ENCODE results near the gene CFAP299.

GRCh38 chr4:80452055-80452454 lies 116.5 kb downstream of the CFAP299 start:
- TF ChIP-seq EZH2phosphoT487 (conservative IDR thresholded peaks at IDR 0.05; ENCODE audit: low read length) (no peak), CTCF (IDR thresholded peaks at IDR 0.05; ENCODE audit: insufficient read depth, low read length, poor library complexity, severe bottlenecking) (no peak)
